K562 (cell line): ENCODE measurements around the gene FETUB. TPM values are rescaled to one million over a fixed set of nuclear protein-coding genes. Genes with fewer than 3 reads are reported as not detected.
A peak's percentile ranks its signal among the peaks of the same experiment; 100 is the strongest.

Source experiments
- ARID2 ChIP-seq: fragments of 450-650 bp; IDR thresholded peaks from 2 replicates; pipeline ENCODE4 v1.6.1; 2017; ENCODE audit warnings: antibody characterized with exemption, mild to moderate bottlenecking
- EHMT2 ChIP-seq: fragments of 450-650 bp; IDR thresholded peaks from 2 replicates; pipeline ENCODE4 v1.6.1; 2018; ENCODE audit warnings: antibody characterized with exemption
- HDAC1 ChIP-seq, 2 experiments: fragments of 450-650 bp; IDR thresholded peaks; 2 replicates each; pipeline ENCODE4 v1.6.1; 2016 to 2017; ENCODE audit warnings: inconsistent platforms in 1 of 2, mild to moderate bottlenecking in 1 of 2, moderate library complexity in 1 of 2
- L3MBTL2 ChIP-seq: fragments of 450-650 bp; IDR thresholded peaks from 2 replicates; pipeline ENCODE4 v1.6.1; 2016; ENCODE audit warnings: mild to moderate bottlenecking, moderate library complexity
- MEIS2 ChIP-seq: fragments of 450-650 bp; IDR thresholded peaks from 2 replicates; pipeline ENCODE4 v1.6.1; 2014; ENCODE audit warnings: mild to moderate bottlenecking; ENCODE audit not compliant: partially characterized antibody
- MNT ChIP-seq, 2 experiments: fragments of 450-650 bp; conservative IDR thresholded peaks; 2 replicates each; pipeline ENCODE4 v1.6.1; 2017; ENCODE audit warnings: mild to moderate bottlenecking in 2 of 2, moderate library complexity in 2 of 2
- MYC ChIP-seq, 2 experiments: fragments of 250-450 bp in 1 of 2; sonication (Bioruptor Pico) in 1 of 2; IDR thresholded peaks; 2 replicates each; pipeline versions ENCODE4 v1.5.1 to v1.6.1; 2012 to 2021; ENCODE audit warnings: low read depth in 2 of 2, borderline replicate concordance in 1 of 2, improper control_type of control experiment in 1 of 2, low read length in 1 of 2, mild to moderate bottlenecking in 1 of 2, moderate library complexity in 1 of 2
- PKNOX1 ChIP-seq: fragments of 450-650 bp; IDR thresholded peaks from 2 replicates; pipeline ENCODE4 v1.6.1; 2016
- RCOR1 ChIP-seq, 2 experiments: IDR thresholded peaks; 2 replicates each; pipeline ENCODE4 v1.6.1; 2012; ENCODE audit warnings: low read depth in 2 of 2, low read length in 2 of 2, borderline replicate concordance in 1 of 2, improper control_type of control experiment in 1 of 2
- SLC30A9 ChIP-seq: fragments of 250-450 bp; sonication (Bioruptor Pico); IDR thresholded peaks from 2 replicates; pipeline ENCODE4 v1.8.0; 2022; ENCODE audit warnings: mild to moderate bottlenecking, moderate library complexity
- SMAD2 ChIP-seq: fragments of 150-350 bp; IDR thresholded peaks from 2 replicates; pipeline ENCODE4 v1.6.1; 2014; ENCODE audit warnings: low read depth, mild to moderate bottlenecking, low read length
- SMC3 ChIP-seq: conservative IDR thresholded peaks from 2 replicates; pipeline ENCODE4 v1.6.1; 2011; ENCODE audit warnings: low read depth, low read length, improper control_type of control experiment; ENCODE audit not compliant: insufficient read depth
- TEAD4 ChIP-seq, 2 experiments: sonication (generic) in 1 of 2; formaldehyde crosslinking in 1 of 2; IDR thresholded peaks; 2 replicates each; pipeline versions ENCODE4 v1.6.1 to v1.8.0; 2012 to 2022; ENCODE audit warnings: borderline replicate concordance in 1 of 2, inconsistent platforms in 1 of 2, low read length in 1 of 2, mild to moderate bottlenecking in 1 of 2, missing genetic modification reagents in 1 of 2
- THRAP3 ChIP-seq: fragments of 450-650 bp; IDR thresholded peaks from 2 replicates; pipeline ENCODE4 v1.6.1; 2016; ENCODE audit warnings: mild to moderate bottlenecking, inconsistent platforms, borderline replicate concordance
- XRCC5 ChIP-seq: fragments of 200-400 bp; formaldehyde crosslinking; IDR thresholded peaks from 2 replicates; pipeline ENCODE4 v1.6.1; 2017; ENCODE audit warnings: low read depth, mild to moderate bottlenecking, low read length
- ZKSCAN8 ChIP-seq: fragments of 200-800 bp; sonication (Bioruptor generic); IDR thresholded peaks from 2 replicates; pipeline ENCODE4 v1.6.1; 2016; ENCODE audit warnings: missing genetic modification characterization, missing compliant biosample characterization
- ZNF134 ChIP-seq: fragments of 250-450 bp; sonication (Bioruptor Pico); conservative IDR thresholded peaks from 2 replicates; pipeline ENCODE4 v1.4.0; 2020
- ZNF184 ChIP-seq: sonication (generic); formaldehyde crosslinking; IDR thresholded peaks from 2 replicates; pipeline ENCODE4 v1.5.0; 2020; ENCODE audit warnings: missing genetic modification reagents
- polyA plus RNA-seq, 8 experiments: library from polyadenylated mRNA; depleted of rRNA in 4 of 8; stranded (reverse) in 5 of 8; unstranded in 3 of 8; fragments of >200 nt; fragmentation: Nextera tagmentation in 2 of 8; fragmentation: Illumina TruSeq in 1 of 8; extraction: Ambion mirVana in 2 of 8; extraction: Trizol in 1 of 8; gene quantifications; 2 replicates each; pipeline versions ENCODE4 v1.2.1 to v1.2.3, GENCODE V29; 2011 to 2014; ENCODE audit warnings: inconsistent platforms in 1 of 8, missing spikeins in 1 of 8
- total RNA-seq, 7 experiments: library from RNA; depleted of rRNA in 6 of 7; stranded (reverse); fragments of >200 nt in 6 of 7; fragmentation: Illumina TruSeq in 2 of 7; extraction: Trizol in 2 of 7; gene quantifications; 2 replicates each; pipeline versions ENCODE4 v1.2.1 to v1.2.3, GENCODE V29; 2011 to 2021; ENCODE audit warnings: low replicate concordance in 1 of 7
- TF ChIP-seq, protein P1 (sequence below), 3 experiments: IDR thresholded peaks in 2 of 3; conservative IDR thresholded peaks in 1 of 3; 2 replicates each; pipeline ENCODE4 v1.5.1; 2011 to 2012; ENCODE audit warnings: low read length in 3 of 3, mild to moderate bottlenecking in 3 of 3, control low read depth in 2 of 3, improper control_type of control experiment in 1 of 3, inconsistent platforms in 1 of 3, low read depth in 1 of 3, mixed read lengths in 1 of 3, moderate library complexity in 1 of 3; ENCODE audit not compliant: insufficient read depth in 2 of 3
- TF ChIP-seq, protein P2 (sequence below): IDR thresholded peaks from 2 replicates; pipeline ENCODE4 v1.6.1; 2016; ENCODE audit warnings: missing genetic modification characterization, missing compliant biosample characterization

FETUB gene
- total and polyA plus RNA-seq, 9 of the 15 experiments (the other 6 are each of a cell fraction or from before 2014, with no cell fraction given): not detected

GRCh38 chr3:186614597-186615483 is 25.4 kb upstream of the FETUB start (continued):
- TF ChIP-seq ZNF184: no peak
- peak; percentile 64; the same call in 1 of the 2 replicates for TF ChIP-seq THRAP3
- TF ChIP-seq, protein P1, sequence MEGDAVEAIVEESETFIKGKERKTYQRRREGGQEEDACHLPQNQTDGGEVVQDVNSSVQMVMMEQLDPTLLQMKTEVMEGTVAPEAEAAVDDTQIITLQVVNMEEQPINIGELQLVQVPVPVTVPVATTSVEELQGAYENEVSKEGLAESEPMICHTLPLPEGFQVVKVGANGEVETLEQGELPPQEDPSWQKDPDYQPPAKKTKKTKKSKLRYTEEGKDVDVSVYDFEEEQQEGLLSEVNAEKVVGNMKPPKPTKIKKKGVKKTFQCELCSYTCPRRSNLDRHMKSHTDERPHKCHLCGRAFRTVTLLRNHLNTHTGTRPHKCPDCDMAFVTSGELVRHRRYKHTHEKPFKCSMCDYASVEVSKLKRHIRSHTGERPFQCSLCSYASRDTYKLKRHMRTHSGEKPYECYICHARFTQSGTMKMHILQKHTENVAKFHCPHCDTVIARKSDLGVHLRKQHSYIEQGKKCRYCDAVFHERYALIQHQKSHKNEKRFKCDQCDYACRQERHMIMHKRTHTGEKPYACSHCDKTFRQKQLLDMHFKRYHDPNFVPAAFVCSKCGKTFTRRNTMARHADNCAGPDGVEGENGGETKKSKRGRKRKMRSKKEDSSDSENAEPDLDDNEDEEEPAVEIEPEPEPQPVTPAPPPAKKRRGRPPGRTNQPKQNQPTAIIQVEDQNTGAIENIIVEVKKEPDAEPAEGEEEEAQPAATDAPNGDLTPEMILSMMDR (IDR thresholded peaks at IDR 0.05 in 2 of 3, conservative IDR thresholded peaks at IDR 0.05 in 1 of 3; ENCODE audit: insufficient read depth in 2 of 3, low read depth in 1 of 3, low read length in 3 of 3): peak; percentile 88 to 93 (median 92)
- no peak for TF ChIP-seq ZKSCAN8
- peak; percentile 35; the same call in 1 of the 2 replicates for TF ChIP-seq TEAD4 (IDR thresholded peaks at IDR 0.05; ENCODE audit: low read length)
- no peak for TF ChIP-seq TEAD4 (CRISPR knock-in tag; IDR thresholded peaks at IDR 0.05; ENCODE audit: borderline replicate concordance)
- TF ChIP-seq SMC3: peak; percentile 83
- TF ChIP-seq PKNOX1: peak; percentile 69
- TF ChIP-seq HDAC1 (IDR thresholded peaks at IDR 0.05): 0 out of 4 replicates have a peak, but pooled peaks of 1 of the 2 experiments have one; percentile 16
- TF ChIP-seq MYC (IDR thresholded peaks at IDR 0.05; ENCODE audit: low read depth, low read length): peak; percentile 64
- TF ChIP-seq MYC (CRISPR knock-in tag; IDR thresholded peaks at IDR 0.05; ENCODE audit: borderline replicate concordance, low read depth): no peak
- TF ChIP-seq L3MBTL2: peak; percentile 34; the same call in 1 of the 2 replicates
- peak in 1 of 2 experiments; percentile 49; a peak in 1 of 4 replicates for TF ChIP-seq MNT (conservative IDR thresholded peaks at IDR 0.05)
- no peak for TF ChIP-seq SLC30A9 (CRISPR knock-in tag)
- 0 out of 4 replicates have a peak, but pooled peaks of 1 of the 2 experiments have one; percentile 34 for TF ChIP-seq RCOR1 (IDR thresholded peaks at IDR 0.05; ENCODE audit: borderline replicate concordance in 1 of 2, low read depth in 2 of 2, low read length in 2 of 2)
- TF ChIP-seq XRCC5: 0 out of 2 replicates have a peak, but pooled peaks have one; percentile 56
- peak; percentile 73 for TF ChIP-seq ZNF134 (CRISPR knock-in tag)
- peak; percentile 92 for TF ChIP-seq ARID2
- 0 out of 2 replicates have a peak, but pooled peaks have one; percentile 25 for TF ChIP-seq EHMT2
- TF ChIP-seq SMAD2: no peak
- peak; percentile 38 for TF ChIP-seq MEIS2
- TF ChIP-seq, protein P2, sequence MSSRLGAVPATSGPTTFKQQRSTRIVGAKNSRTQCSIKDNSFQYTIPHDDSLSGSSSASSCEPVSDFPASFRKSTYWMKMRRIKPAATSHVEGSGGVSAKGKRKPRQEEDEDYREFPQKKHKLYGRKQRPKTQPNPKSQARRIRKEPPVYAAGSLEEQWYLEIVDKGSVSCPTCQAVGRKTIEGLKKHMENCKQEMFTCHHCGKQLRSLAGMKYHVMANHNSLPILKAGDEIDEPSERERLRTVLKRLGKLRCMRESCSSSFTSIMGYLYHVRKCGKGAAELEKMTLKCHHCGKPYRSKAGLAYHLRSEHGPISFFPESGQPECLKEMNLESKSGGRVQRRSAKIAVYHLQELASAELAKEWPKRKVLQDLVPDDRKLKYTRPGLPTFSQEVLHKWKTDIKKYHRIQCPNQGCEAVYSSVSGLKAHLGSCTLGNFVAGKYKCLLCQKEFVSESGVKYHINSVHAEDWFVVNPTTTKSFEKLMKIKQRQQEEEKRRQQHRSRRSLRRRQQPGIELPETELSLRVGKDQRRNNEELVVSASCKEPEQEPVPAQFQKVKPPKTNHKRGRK (tag): peak; percentile 78
